ENCODE measurements around the gene COMMD9. TPM values are rescaled to one million over a fixed set of nuclear protein-coding genes. Genes with fewer than 3 reads are reported as not detected.

Gene COMMD9
- total and polyA plus RNA-seq, 2 of the 8 experiments (the other 6 are each of a cell fraction or from before 2014, with no cell fraction given) = 42.5 to 49.1 TPM

DNA sequence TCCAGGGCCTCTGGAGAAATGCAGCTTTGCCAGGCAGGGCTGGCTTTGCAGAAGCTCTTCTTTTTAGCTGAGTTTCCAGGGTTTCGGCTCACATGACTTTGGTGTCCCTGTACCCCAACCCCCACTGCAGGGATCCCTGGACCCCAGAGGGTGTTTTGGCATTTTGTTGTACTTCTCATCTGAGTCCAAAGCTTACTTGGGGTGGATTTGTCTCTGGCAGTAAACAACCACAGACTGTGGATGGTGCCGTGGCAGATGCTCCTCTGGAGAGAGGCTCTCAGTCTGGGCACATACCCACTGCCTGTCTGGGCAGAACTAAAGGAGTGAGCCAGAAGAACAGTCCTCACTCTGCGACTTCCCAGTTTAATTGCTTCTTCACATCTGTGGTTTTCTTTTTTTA, 49.6 kb downstream of the COMMD9 start:
- no peaks in the 10 kb centered on the region for H3K9me3 ChIP-seq (ENCODE audit: insufficient read depth in 2 of 2, low read depth in 1 of 2, low read length in 1 of 2)
- DNase-seq (ENCODE audit: low read depth in 1 of 2, low spot score in 2 of 2) (no peak), FAIRE-seq (no peak)
- no peak overlapping the region for H3K9ac ChIP-seq (replicated peaks in 1 of 4; ENCODE audit: extremely low read depth in 1 of 4, low read depth in 3 of 4, low read length in 3 of 4)
- H3K4me1 ChIP-seq (replicated peaks in 1 of 4; ENCODE audit: control insufficient read depth in 3 of 4, insufficient read depth in 4 of 4, low read length in 3 of 4) = no peaks in the 10 kb centered on the region
- H3K79me2 ChIP-seq (ENCODE audit: control insufficient read depth in 1 of 2, insufficient read depth in 2 of 2, low read length in 2 of 2) = no peaks in the 10 kb centered on the region
- H4K5ac ChIP-seq (ENCODE audit: insufficient read length, low read depth, low read length) = no peak overlapping the region
- H4K20me1 ChIP-seq (replicated peaks in 1 of 2; ENCODE audit: control insufficient read depth in 1 of 2, insufficient read depth in 2 of 2, low read length in 2 of 2) = peaks cover 0 to 2% of the 10 kb centered on the region in 2 experiments
- no peak overlapping the region for H2AK5ac ChIP-seq (ENCODE audit: low read depth, low read length)
- no peak overlapping the region for H3K4me2 ChIP-seq (ENCODE audit: insufficient read depth in 1 of 2, low read depth in 2 of 2, low read length in 2 of 2)
- no peaks in the 10 kb centered on the region for H3K36me3 ChIP-seq (ENCODE audit: control insufficient read depth in 2 of 4, insufficient read depth in 4 of 4, low read length in 3 of 4)
- CTCF ChIA-PET (ENCODE audit: partially characterized antibody) = interaction anchor here (0.7 to 1.0 kb wide), 2 partner anchors 19 to 836 kb away, joined by 3 read pairs; no protein-coding TSS in a partner anchor
- no peak overlapping the region for H3K56ac ChIP-seq (replicated peaks; ENCODE audit: insufficient read length, low read depth, low read length)
- H4K91ac ChIP-seq (replicated peaks; ENCODE audit: insufficient read length, low read length) = no peak overlapping the region
- no peaks in the 10 kb centered on the region for H3K23me2 ChIP-seq (ENCODE audit: low read depth, low read length)
- H3K14ac ChIP-seq (ENCODE audit: insufficient read length) = no peak overlapping the region
- no peak overlapping the region for H4K8ac ChIP-seq (ENCODE audit: extremely low read depth, insufficient read depth, low read length)
- POLR2A ChIA-PET (ENCODE audit: partially characterized antibody) = no interaction called here
- H3K23ac ChIP-seq (ENCODE audit: insufficient read length) = no peak overlapping the region
- WGBS, 2 experiments (ENCODE audit: extremely low coverage in 1 of 2, insufficient coverage in 1 of 2, insufficient read length in 1 of 2, insufficient replicate concordance in 2 of 2, low coverage in 1 of 2, low lambda C conversion rate in 2 of 2, missing lambda C conversion rate in 1 of 2) = 89% methylated on average over 3 of the region's 3 CpGs; no CpG with 5 or more reads in 1 of the 2 experiments
- no peak overlapping the region for H3K27ac ChIP-seq (ENCODE audit: low read depth, low read length)
- H3K18ac ChIP-seq (ENCODE audit: extremely low read depth, low read length) = no peak overlapping the region
- no peak overlapping the region for H2BK120ac ChIP-seq (replicated peaks; ENCODE audit: low read depth, low read length)
- no peak overlapping the region for H2AFZ ChIP-seq (ENCODE audit: low read length)
- no peak overlapping the region for H2BK15ac ChIP-seq (ENCODE audit: low read length)
- H3K4ac ChIP-seq (replicated peaks; ENCODE audit: insufficient read length, low read depth, low read length) = no peak overlapping the region
- no peaks in the 10 kb centered on the region; the same call in 1 of the 2 replicates for H3K79me1 ChIP-seq (ENCODE audit: low read depth, low read length)
- H3K27me3 ChIP-seq (replicated peaks in 1 of 4; ENCODE audit: control insufficient read depth in 3 of 4, extremely low read depth in 1 of 4, insufficient read depth in 3 of 4, low read length in 3 of 4) = no peaks in the 10 kb centered on the region
- H2BK5ac ChIP-seq (ENCODE audit: low read depth, low read length) = no peak overlapping the region
- no peak overlapping the region for H2BK20ac ChIP-seq (ENCODE audit: low read length)
- H2BK12ac ChIP-seq (ENCODE audit: low read depth, low read length) = no peak overlapping the region
- no peak overlapping the region for H3K4me3 ChIP-seq (ENCODE audit: extremely low read depth in 1 of 4, insufficient read depth in 2 of 4, low read depth in 3 of 4, low read length in 4 of 4)
- TF ChIP-seq TCF12 (IDR thresholded peaks at IDR 0.05; ENCODE audit: low read depth, low read length) (no peak), RBBP5 (IDR thresholded peaks at IDR 0.05; ENCODE audit: borderline replicate concordance, low read depth, low read length) (no peak), JUND (IDR thresholded peaks at IDR 0.05; ENCODE audit: low read length) (no peak), CTBP2 (IDR thresholded peaks at IDR 0.05; ENCODE audit: borderline replicate concordance, insufficient read depth, insufficient read length, low read length) (no peak)

All from H1 (cell line).